Measurements from ENCODE around the gene MYO1E. TPM values are rescaled to one million over a fixed set of nuclear protein-coding genes. Genes with fewer than 3 reads are reported as not detected.

The MYO1E gene
- total RNA-seq, 1 donor: 17.3 TPM

DNA sequence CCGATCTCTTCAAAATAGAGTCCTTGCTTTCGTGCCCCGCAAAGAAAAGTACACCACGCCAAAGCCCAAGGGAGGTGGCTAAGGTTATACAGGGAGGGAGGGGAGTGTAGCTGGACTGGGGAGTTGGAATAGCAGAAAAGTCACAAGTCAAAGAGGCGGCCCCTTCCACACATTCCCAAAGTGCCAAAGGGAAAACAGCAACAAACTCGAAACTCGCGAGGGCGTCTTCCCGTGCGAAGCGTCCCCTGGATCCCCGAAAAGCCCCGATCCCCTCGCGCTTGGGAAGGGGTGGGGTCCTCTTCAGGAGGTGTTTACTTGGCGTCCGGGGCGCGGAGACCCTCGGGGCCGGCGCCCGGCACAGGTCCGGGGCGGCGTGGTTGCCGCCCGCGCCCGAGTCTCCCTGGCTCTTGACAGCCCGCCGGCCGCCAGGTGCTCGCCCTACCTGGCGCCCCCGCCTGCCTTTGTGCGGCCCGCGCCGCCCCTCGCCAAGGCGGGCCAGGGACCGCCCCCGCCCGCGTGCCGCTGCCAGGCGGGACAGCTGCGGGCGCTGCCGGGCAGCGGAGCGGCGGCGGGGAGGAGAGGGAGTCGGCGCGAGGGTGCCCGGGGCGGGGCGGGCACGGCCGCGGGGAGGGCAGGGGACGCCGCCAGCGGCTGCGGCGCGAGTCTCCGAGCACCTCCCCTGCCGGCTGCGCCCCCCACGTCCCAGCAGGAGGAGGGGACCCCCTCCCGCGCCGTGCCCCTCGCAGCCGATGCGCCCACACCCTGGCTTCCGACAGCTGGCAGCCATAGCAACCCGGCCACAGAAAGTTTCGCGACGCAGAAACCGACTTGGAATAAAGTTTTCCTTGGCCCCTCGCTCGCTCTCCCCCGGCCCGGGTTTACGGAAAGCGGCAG, 966 bp downstream of the MYO1E start:
- Histone ChIP-seq H3K4me1 (ENCODE audit: insufficient read depth, low read length) (peaks cover 43% of the 10 kb centered on the region), H3K4me3 (ENCODE audit: low read length) (peak overlapping the region; percentile 62), H3K9me3 (ENCODE audit: low read depth, low read length) (no peaks in the 10 kb centered on the region), H3K27me3 (ENCODE audit: insufficient read depth, low read length) (peaks cover 33% of the 10 kb centered on the region)

GRCh38 chr15:59369597-59369996, 3.1 kb downstream of the MYO1E start:
- H3K9me3 ChIP-seq (ENCODE audit: low read depth, low read length): no peaks in the 10 kb centered on the region
- H3K27me3 ChIP-seq (ENCODE audit: insufficient read depth, low read length): peaks cover 30% of the 10 kb centered on the region
- no peak overlapping the region for H3K4me3 ChIP-seq (ENCODE audit: low read length)
- H3K4me1 ChIP-seq (ENCODE audit: insufficient read depth, low read length): peaks cover 48% of the 10 kb centered on the region

- no peak overlapping the region for H3K4me3 ChIP-seq (ENCODE audit: low read length)
- H3K4me1 ChIP-seq (ENCODE audit: insufficient read depth, low read length): peaks cover 43% of the 10 kb centered on the region
- H3K9me3 ChIP-seq (ENCODE audit: low read depth, low read length): no peaks in the 10 kb centered on the region
- peaks cover 14% of the 10 kb centered on the region for H3K27me3 ChIP-seq (ENCODE audit: insufficient read depth, low read length)
These were observed 5.6 kb downstream of the MYO1E start for GRCh38 chr15:59367022-59367451.

DNA sequence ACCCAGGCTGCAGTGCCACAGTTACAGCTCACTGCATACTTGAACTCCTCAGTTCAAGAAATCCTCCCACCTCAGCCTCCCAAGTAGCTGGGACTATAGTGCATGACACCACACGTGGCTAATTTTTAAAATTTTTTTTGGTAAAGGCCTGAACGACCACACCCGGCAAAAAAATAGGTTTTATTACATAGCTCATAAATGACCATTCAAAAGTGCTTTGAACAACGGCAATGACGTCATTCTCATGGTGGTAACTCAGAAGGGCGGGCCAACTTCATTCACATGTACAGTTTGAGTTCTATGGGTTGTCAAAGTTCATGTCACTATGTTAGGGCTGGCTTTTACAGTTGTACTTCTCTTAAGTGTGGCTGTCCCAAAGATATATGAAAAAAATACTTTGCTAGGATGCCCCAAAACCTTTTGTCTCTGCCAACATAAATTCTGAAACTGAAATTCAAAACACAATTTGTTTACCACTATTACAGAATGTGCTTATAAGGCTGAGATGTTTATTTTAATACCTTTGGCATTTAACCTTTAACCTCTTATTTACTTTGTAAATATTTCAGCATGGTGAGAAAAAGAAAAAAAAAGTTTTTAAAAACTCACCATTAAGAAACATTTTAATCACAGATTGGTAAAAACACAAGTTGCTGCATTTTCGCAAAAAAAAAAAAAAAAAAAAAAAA, 6.2 kb downstream of the MYO1E start:
- Histone ChIP-seq H3K27me3 (ENCODE audit: insufficient read depth, low read length) (peaks cover 14% of the 10 kb centered on the region), H3K4me1 (ENCODE audit: insufficient read depth, low read length) (peaks cover 41% of the 10 kb centered on the region), H3K4me3 (ENCODE audit: low read length) (no peak overlapping the region), H3K9me3 (ENCODE audit: low read depth, low read length) (no peaks in the 10 kb centered on the region)

DNA sequence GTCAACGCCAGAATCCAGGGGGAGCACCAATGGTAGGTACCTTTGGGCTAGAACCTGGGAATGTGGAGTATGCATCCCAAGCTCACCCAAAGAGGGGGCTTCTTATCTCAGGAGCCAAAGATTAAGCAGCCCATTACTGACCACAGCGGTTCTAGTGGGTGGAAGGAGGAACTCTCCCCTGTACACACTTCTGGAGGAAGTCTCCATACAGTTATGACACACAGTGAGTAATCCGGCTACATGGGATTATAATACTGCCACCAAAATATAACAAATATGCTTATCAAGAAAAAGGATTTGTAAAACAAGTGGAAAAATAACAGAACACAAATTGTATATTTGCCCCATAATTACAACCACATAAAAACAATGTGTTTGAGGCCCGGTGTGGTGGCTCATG, 8.4 kb downstream of the MYO1E start:
- H3K9me3 ChIP-seq (ENCODE audit: low read depth, low read length): no peaks in the 10 kb centered on the region
- H3K27me3 ChIP-seq (ENCODE audit: insufficient read depth, low read length): no peaks in the 10 kb centered on the region
- H3K4me1 ChIP-seq (ENCODE audit: insufficient read depth, low read length): peaks cover 21% of the 10 kb centered on the region
- no peak overlapping the region for H3K4me3 ChIP-seq (ENCODE audit: low read length)

GRCh38 chr15:59362331-59362730, 10.3 kb downstream of the MYO1E start:
- H3K9me3 ChIP-seq (ENCODE audit: low read depth, low read length): no peaks in the 10 kb centered on the region
- no peaks in the 10 kb centered on the region for H3K27me3 ChIP-seq (ENCODE audit: insufficient read depth, low read length)
- H3K4me3 ChIP-seq (ENCODE audit: low read length): no peak overlapping the region
- H3K4me1 ChIP-seq (ENCODE audit: insufficient read depth, low read length): peaks cover 17% of the 10 kb centered on the region

- no peak overlapping the region for H3K4me3 ChIP-seq (ENCODE audit: low read length)
- H3K9me3 ChIP-seq (ENCODE audit: low read depth, low read length): no peaks in the 10 kb centered on the region
- H3K4me1 ChIP-seq (ENCODE audit: insufficient read depth, low read length): peaks cover 13% of the 10 kb centered on the region
- no peaks in the 10 kb centered on the region for H3K27me3 ChIP-seq (ENCODE audit: insufficient read depth, low read length)
These were observed 11.8 kb downstream of the MYO1E start for GRCh38 chr15:59360896-59361295.

GRCh38 chr15:59360305-59360704, 12.4 kb downstream of the MYO1E start:
- H3K27me3 ChIP-seq (ENCODE audit: insufficient read depth, low read length): no peaks in the 10 kb centered on the region
- no peak overlapping the region for H3K4me3 ChIP-seq (ENCODE audit: low read length)
- H3K4me1 ChIP-seq (ENCODE audit: insufficient read depth, low read length): peaks cover 18% of the 10 kb centered on the region
- H3K9me3 ChIP-seq (ENCODE audit: low read depth, low read length): no peaks in the 10 kb centered on the region

DNA sequence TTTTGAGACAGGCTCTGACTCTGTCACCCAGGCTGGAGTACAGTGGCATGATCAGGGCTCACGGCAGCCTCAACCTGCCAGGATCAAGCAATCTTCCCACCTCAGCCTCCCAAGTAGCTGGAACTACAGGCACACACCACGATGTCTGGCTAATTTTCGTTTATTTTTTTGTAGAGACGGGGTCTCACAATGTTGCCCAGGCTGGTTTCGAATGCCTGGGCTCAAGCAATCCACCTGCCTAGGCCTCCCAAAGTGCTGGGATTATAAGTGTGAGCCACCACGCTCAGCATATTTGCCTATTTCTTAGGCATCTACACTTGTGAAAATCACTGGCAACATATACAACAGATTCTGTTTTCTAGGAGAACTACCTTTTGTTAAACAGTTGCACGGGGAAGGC, 16.9 kb downstream of the MYO1E start:
- peaks cover 44% of the 10 kb centered on the region for H3K4me1 ChIP-seq (ENCODE audit: insufficient read depth, low read length)
- no peaks in the 10 kb centered on the region for H3K9me3 ChIP-seq (ENCODE audit: low read depth, low read length)
- no peaks in the 10 kb centered on the region for H3K27me3 ChIP-seq (ENCODE audit: insufficient read depth, low read length)
- no peak overlapping the region for H3K4me3 ChIP-seq (ENCODE audit: low read length)

- Histone ChIP-seq H3K4me1 (ENCODE audit: insufficient read depth, low read length) (peaks cover 56% of the 10 kb centered on the region), H3K4me3 (ENCODE audit: low read length) (no peak overlapping the region), H3K9me3 (ENCODE audit: low read depth, low read length) (no peaks in the 10 kb centered on the region), H3K27me3 (ENCODE audit: insufficient read depth, low read length) (no peaks in the 10 kb centered on the region)
These were observed 18.1 kb downstream of the MYO1E start for GRCh38 chr15:59354417-59355031.

DNA sequence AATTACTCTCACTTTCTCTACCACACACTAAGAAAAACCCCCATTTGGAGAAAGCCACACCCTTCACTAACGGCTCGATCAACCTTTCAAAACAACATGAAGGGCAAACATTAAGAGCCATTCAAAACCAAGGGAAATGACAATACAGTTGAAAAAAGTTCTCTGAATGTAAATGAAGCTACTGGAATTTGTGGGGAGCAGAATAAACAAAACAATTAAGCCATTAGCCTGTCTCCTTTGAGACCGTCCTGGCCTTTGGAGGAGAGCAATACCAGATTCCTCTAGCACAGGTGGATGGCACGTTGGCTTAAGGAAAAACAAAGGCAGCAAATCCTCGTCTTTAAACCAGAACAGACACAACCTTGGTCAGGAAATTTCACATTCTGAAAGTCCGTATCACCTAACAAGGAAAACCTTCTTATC, 18.7 kb downstream of the MYO1E start:
- Histone ChIP-seq H3K9me3 (ENCODE audit: low read depth, low read length) (no peaks in the 10 kb centered on the region), H3K4me3 (ENCODE audit: low read length) (no peak overlapping the region), H3K4me1 (ENCODE audit: insufficient read depth, low read length) (peaks cover 59% of the 10 kb centered on the region), H3K27me3 (ENCODE audit: insufficient read depth, low read length) (no peaks in the 10 kb centered on the region)

DNA sequence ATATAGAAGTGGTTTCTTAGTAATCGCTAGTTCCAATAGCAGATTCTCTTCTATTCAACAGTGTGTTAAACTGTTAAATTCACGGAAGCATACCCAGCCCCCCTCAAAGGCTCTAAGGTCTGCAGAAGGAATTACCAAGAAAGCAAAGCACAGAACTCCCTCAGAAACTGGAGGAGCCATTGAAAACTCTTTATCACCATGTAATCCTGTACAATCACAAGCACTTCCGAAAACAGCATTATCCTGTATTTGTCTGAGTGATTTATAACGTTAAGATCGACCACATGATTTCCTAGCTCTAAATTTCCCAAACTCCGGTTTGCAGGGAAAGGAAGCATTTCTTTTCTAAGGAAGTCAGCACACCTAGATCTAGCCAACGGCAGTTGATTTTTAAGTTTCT, 20.0 kb downstream of the MYO1E start:
- no peak overlapping the region for H3K4me3 ChIP-seq (ENCODE audit: low read length)
- no peaks in the 10 kb centered on the region for H3K27me3 ChIP-seq (ENCODE audit: insufficient read depth, low read length)
- H3K4me1 ChIP-seq (ENCODE audit: insufficient read depth, low read length): peaks cover 65% of the 10 kb centered on the region
- H3K9me3 ChIP-seq (ENCODE audit: low read depth, low read length): no peaks in the 10 kb centered on the region

- Histone ChIP-seq H3K4me3 (ENCODE audit: low read length) (no peak overlapping the region), H3K9me3 (ENCODE audit: low read depth, low read length) (no peaks in the 10 kb centered on the region), H3K4me1 (ENCODE audit: insufficient read depth, low read length) (peaks cover 65% of the 10 kb centered on the region), H3K27me3 (ENCODE audit: insufficient read depth, low read length) (no peaks in the 10 kb centered on the region)
These were observed 20.5 kb downstream of the MYO1E start for GRCh38 chr15:59352189-59352588.

GRCh38 chr15:59350421-59350732, 22.3 kb downstream of the MYO1E start:
- H3K4me1 ChIP-seq (ENCODE audit: insufficient read depth, low read length): peaks cover 61% of the 10 kb centered on the region
- no peaks in the 10 kb centered on the region for H3K27me3 ChIP-seq (ENCODE audit: insufficient read depth, low read length)
- H3K9me3 ChIP-seq (ENCODE audit: low read depth, low read length): no peaks in the 10 kb centered on the region
- H3K4me3 ChIP-seq (ENCODE audit: low read length): no peak overlapping the region

GRCh38 chr15:59349680-59350420, 22.8 kb downstream of the MYO1E start:
- Histone ChIP-seq H3K4me3 (ENCODE audit: low read length) (no peak overlapping the region), H3K9me3 (ENCODE audit: low read depth, low read length) (no peaks in the 10 kb centered on the region), H3K4me1 (ENCODE audit: insufficient read depth, low read length) (peaks cover 56% of the 10 kb centered on the region), H3K27me3 (ENCODE audit: insufficient read depth, low read length) (no peaks in the 10 kb centered on the region)

All from mononuclear cell (primary cell).